BJ (cell line): ENCODE measurements around the gene DPP7. TPM values are rescaled to one million over a fixed set of nuclear protein-coding genes. Genes with fewer than 3 reads are reported as not detected.

Source experiments
- CTCF ChIA-PET: fragments of 350-600 bp; formaldehyde crosslinking; extraction: SDS; loops from one replicate; lab custom pipeline; 2021; ENCODE audit warnings: antibody characterized with exemption, inconsistent platforms; lab: Yijun Ruan, JAX
- POLR2A ChIA-PET: fragments of 300-600 bp; sonication (Branson Sonifier 250); formaldehyde crosslinking; extraction: SDS; loops from one replicate; lab custom pipeline; 2021; ENCODE audit warnings: antibody characterized with exemption; lab: Charles Lee
- DNase-seq: peaks from one replicate; pipeline ENCODE4 v3.0.0-alpha.2; 2011; ENCODE audit warnings: low read depth
- H3K27me3 ChIP-seq: 2 replicates; pipeline ENCODE4 v1.6.0; 2011; ENCODE audit warnings: low read length; ENCODE audit not compliant: control insufficient read depth, insufficient read depth
- H3K36me3 ChIP-seq: 2 replicates; pipeline ENCODE4 v1.5.1; 2011; ENCODE audit warnings: low read length; ENCODE audit not compliant: control insufficient read depth, insufficient read depth
- H3K4me3 ChIP-seq: 2 replicates; pipeline ENCODE4 v1.5.1; 2011; ENCODE audit warnings: low read depth, mild to moderate bottlenecking, control low read depth, low read length
- CTCF ChIP-seq: IDR thresholded peaks from 2 replicates; pipeline ENCODE4 v1.5.1; 2011; ENCODE audit warnings: low read depth, mild to moderate bottlenecking, control low read depth, inconsistent platforms, low read length, moderate library complexity; ENCODE audit not compliant: insufficient read depth
- polyA plus RNA-seq: library from polyadenylated mRNA; depleted of rRNA; stranded (reverse); fragments of >200 nt; gene quantifications from 2 replicates; pipeline ENCODE4 v1.2.3, GENCODE V29; 2011

The DPP7 gene
- polyA plus RNA-seq, 1 experiment, result 94.4 TPM

GRCh38 chr9:137066096-137066861 lies 48.3 kb downstream of the DPP7 start:
- POLR2A ChIA-PET, result no interaction called here
- DNase-seq, result no peak
- CTCF ChIA-PET, result interaction anchor here (1.0 to 9.4 kb wide), 11 partner anchors 8 to 279 kb away, joined by 3 to 153 read pairs (median 5); partner anchors contain the start of genes MAN1B1, NPDC1 and UAP1L1
- Histone ChIP-seq H3K27me3 (no peaks in the 10 kb centered on the region), H3K36me3 (no peaks in the 10 kb centered on the region), H3K4me3 (no peak overlapping the region)
- TF ChIP-seq CTCF, result no peak

GRCh38 chr9:137065336-137065967 lies 49.1 kb downstream of the DPP7 start:
- ChIA-PET POLR2A (no interaction called here), CTCF (interaction anchor here (0.7 to 9.4 kb wide), 8 partner anchors 12 to 279 kb away, joined by 3 to 153 read pairs (median 10); partner anchors contain the start of genes ENTPD2, NPDC1 and UAP1L1)
- no peak for TF ChIP-seq CTCF
- no peaks in the 10 kb centered on the region for H3K27me3 ChIP-seq
- no peaks in the 10 kb centered on the region for H3K36me3 ChIP-seq
- no peak for DNase-seq
- H3K4me3 ChIP-seq, result no peak overlapping the region

- TF ChIP-seq CTCF, result no peak
- H3K27me3 ChIP-seq, result no peaks in the 10 kb centered on the region
- ChIA-PET POLR2A (no interaction called here), CTCF (interaction anchor here (0.6 to 9.4 kb wide), 15 partner anchors 11 to 336 kb away, joined by 3 to 153 read pairs (median 7); partner anchors contain the start of genes ABCA2, ENTPD2, FUT7 and NPDC1)
- DNase-seq, result no peak
- no peak overlapping the region for H3K4me3 ChIP-seq
- H3K36me3 ChIP-seq, result no peaks in the 10 kb centered on the region
These were observed 49.7 kb downstream of the DPP7 start for GRCh38 chr9:137064880-137065164.

GRCh38 chr9:137064027-137064879 lies 50.3 kb downstream of the DPP7 start:
- CTCF ChIA-PET, result interaction anchor here (0.6 to 9.4 kb wide), 30 partner anchors 9 to 336 kb away, joined by 3 to 153 read pairs (median 4); partner anchors contain the start of genes ABCA2, ENTPD2, FUT7 and MAN1B1
- no peak for DNase-seq
- Histone ChIP-seq H3K4me3 (no peak overlapping the region), H3K27me3 (no peaks in the 10 kb centered on the region), H3K36me3 (no peaks in the 10 kb centered on the region)
- POLR2A ChIA-PET, result interaction anchor here (0.7 kb wide), 1 partner anchor 342 kb away, joined by 4 read pairs; no protein-coding TSS in a partner anchor
- peak; percentile 96 for TF ChIP-seq CTCF
